ENCODE measurements around the gene SF3B6.

The SF3B6 gene

DNA sequence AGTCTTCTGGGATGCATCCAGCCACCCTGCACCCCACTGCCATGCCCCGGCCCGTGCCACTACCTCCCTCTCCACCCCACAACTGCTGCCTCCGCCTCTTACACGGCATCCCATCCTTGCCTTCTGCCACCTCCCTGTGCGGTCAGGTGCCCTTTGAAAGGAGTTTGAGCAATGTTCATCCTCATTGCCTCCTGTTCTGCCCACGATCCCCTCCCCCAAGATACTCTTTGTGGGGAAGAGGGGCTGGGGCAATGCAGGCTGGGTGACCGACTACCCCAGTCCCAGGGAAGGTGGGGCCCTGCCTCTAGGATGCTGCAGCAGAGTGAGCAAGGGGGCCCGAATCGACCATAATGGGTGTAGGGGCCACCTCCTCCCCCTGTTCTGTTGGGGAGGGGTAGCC lies 57.9 kb downstream of the SF3B6 start:
- DNase-seq (ENCODE audit: low spot score), result no peak

GRCh38 chr2:24017711-24018110 lies 58.4 kb downstream of the SF3B6 start:
- DNase-seq (ENCODE audit: low spot score), result no peak
